PC-9 (cell line): ENCODE results near the gene FAM53A. TPM values are rescaled to one million over a fixed set of nuclear protein-coding genes. Genes with fewer than 3 reads are reported as not detected.

Experiments used
- BruUV-seq: library from RNA; stranded (reverse); fragments of 400-500 nt; replicated peaks from 2 replicates; lab custom pipeline; 2021; lab: Mats Ljungman, UMichigan
- CTCF ChIA-PET: fragments of 300-600 bp; sonication (Branson Sonifier 250); formaldehyde crosslinking; loops from one replicate; lab custom pipeline; 2022; ENCODE audit warnings: antibody characterized with exemption; lab: Charles Lee
- POLR2A ChIA-PET: fragments of 300-600 bp; sonication (Branson Sonifier 250); formaldehyde crosslinking; loops from one replicate; lab custom pipeline; 2022; ENCODE audit warnings: antibody characterized with exemption; ENCODE audit not compliant: unreplicated experiment; lab: Charles Lee
- DNase-seq, 2 experiments: peaks; one replicate each; pipeline versions ENCODE4 v3.0.0 to v3.0.0-alpha.2; 2015 to 2022; ENCODE audit warnings: mixed read lengths in 1 of 2
- H2AFZ ChIP-seq: fragments of 200-600 bp; sonication (generic); 2 replicates; pipeline ENCODE4 v1.8.1; 2017; ENCODE audit warnings: antibody characterized with exemption
- H3F3A ChIP-seq: fragments of 200-600 bp; sonication (generic); 2 replicates; pipeline ENCODE4 v1.8.1; 2017; ENCODE audit warnings: antibody characterized with exemption, mild to moderate bottlenecking, low read depth; ENCODE audit not compliant: insufficient read depth
- H3K27ac ChIP-seq: fragments of 200-600 bp; sonication (generic); 2 replicates; pipeline ENCODE4 v1.6.1; 2016; ENCODE audit warnings: mixed run types
- H3K27me3 ChIP-seq: fragments of 200-600 bp; sonication (generic); 2 replicates; pipeline ENCODE4 v1.6.1; 2016; ENCODE audit warnings: low read depth, mixed run types; ENCODE audit not compliant: insufficient read depth
- H3K36me3 ChIP-seq: fragments of 200-600 bp; sonication (generic); 2 replicates; pipeline ENCODE4 v1.6.1; 2016; ENCODE audit warnings: low read depth, mixed run types
- H3K4me1 ChIP-seq: fragments of 200-600 bp; sonication (generic); replicated peaks from 2 replicates; pipeline ENCODE4 v1.6.1; 2016; ENCODE audit warnings: mixed run types; ENCODE audit not compliant: insufficient read depth
- H3K4me2 ChIP-seq: fragments of 200-600 bp; sonication (generic); 2 replicates; pipeline ENCODE4 v1.6.1; 2017; ENCODE audit warnings: mixed run types
- H3K4me3 ChIP-seq: fragments of 200-600 bp; sonication (generic); 2 replicates; pipeline ENCODE4 v1.6.1; 2016; ENCODE audit warnings: mixed run types
- H3K79me2 ChIP-seq: fragments of 200-600 bp; sonication (generic); 2 replicates; pipeline ENCODE4 v1.6.1; 2017; ENCODE audit warnings: low read depth, mixed run types
- H3K9me2 ChIP-seq: fragments of 200-600 bp; sonication (generic); 2 replicates; pipeline ENCODE4 v1.8.1; 2017; ENCODE audit warnings: mild to moderate bottlenecking; ENCODE audit not compliant: insufficient read depth
- H3K9me3 ChIP-seq: fragments of 200-600 bp; sonication (generic); 2 replicates; pipeline ENCODE4 v1.8.1; 2016; ENCODE audit warnings: low read depth; ENCODE audit not compliant: insufficient read depth
- H4K20me1 ChIP-seq: fragments of 200-600 bp; sonication (generic); 2 replicates; pipeline ENCODE4 v1.8.1; 2017; ENCODE audit not compliant: insufficient read depth
- EZH2 ChIP-seq: fragments of 200-600 bp; sonication (generic); IDR thresholded peaks from 2 replicates; pipeline ENCODE4 v1.8.0; 2017; ENCODE audit warnings: antibody characterized with exemption, low read depth
- intact Hi-C: fragments of 100-400 bp; cut with micrococcal nuclease; formaldehyde crosslinking; loops from one replicate; pipeline ENCODE4 v1.10.0; 2022; ENCODE audit not compliant: unreplicated experiment
- total RNA-seq: library from RNA; stranded (reverse); gene quantifications from 2 replicates; pipeline ENCODE4 v1.2.3, GENCODE V29; 2021
- TF ChIP-seq, protein P1 (sequence below): fragments of 200-600 bp; sonication (generic); conservative IDR thresholded peaks from 2 replicates; pipeline ENCODE4 v1.6.1; 2017; ENCODE audit warnings: mixed run types, antibody characterized with exemption, mild to moderate bottlenecking, moderate library complexity

The FAM53A gene
- total RNA-seq, 1 experiment from 2014 or later = 4.0 TPM

DNA sequence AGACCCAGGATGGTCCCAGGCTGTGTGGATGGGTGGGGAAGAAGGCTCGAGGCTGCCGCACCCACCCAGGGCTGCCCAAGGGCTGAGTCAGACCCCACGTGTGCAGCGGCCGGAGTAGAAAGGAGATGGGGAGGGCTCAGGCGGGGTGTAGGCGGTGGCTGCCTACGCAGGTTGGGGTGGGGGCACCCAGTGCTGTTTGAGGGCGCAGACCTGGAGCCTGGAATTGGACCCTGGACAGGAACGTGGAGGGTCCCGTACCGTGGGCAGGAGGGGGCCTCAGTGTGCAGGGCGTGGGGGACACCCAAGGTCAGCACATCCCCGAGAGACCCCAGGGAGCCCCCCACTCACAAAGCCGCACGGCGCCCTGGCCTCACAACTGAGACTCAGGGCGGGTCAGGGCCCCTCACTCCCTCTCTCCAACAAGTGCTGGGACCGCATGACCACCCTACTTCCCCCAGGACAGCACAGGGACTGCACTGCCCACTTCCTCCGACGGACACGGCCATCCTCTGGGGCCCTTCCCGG is 79.9 kb downstream of the FAM53A start:
- CTCF ChIA-PET = no interaction called here
- peak in 1 of 2 experiments; percentile 50 for DNase-seq
- no TSS peak for BruUV-seq
- no peaks in the 10 kb centered on the region for H3K9me3 ChIP-seq
- no peak overlapping the region for H3K4me3 ChIP-seq
- peak overlapping the region; percentile 6; the same call in 1 of the 2 replicates for H3K4me2 ChIP-seq
- H2AFZ ChIP-seq = no peak overlapping the region
- intact Hi-C loops = loop anchor here (10.0 kb wide), 1 partner anchor 249 kb away; no protein-coding TSS in a partner anchor
- H3K4me1 ChIP-seq = peaks cover 6% of the 10 kb centered on the region; the same call in 1 of the 2 replicates
- H3K27me3 ChIP-seq = peaks cover 38% of the 10 kb centered on the region
- no peak for TF ChIP-seq EZH2
- TF ChIP-seq, protein P1, sequence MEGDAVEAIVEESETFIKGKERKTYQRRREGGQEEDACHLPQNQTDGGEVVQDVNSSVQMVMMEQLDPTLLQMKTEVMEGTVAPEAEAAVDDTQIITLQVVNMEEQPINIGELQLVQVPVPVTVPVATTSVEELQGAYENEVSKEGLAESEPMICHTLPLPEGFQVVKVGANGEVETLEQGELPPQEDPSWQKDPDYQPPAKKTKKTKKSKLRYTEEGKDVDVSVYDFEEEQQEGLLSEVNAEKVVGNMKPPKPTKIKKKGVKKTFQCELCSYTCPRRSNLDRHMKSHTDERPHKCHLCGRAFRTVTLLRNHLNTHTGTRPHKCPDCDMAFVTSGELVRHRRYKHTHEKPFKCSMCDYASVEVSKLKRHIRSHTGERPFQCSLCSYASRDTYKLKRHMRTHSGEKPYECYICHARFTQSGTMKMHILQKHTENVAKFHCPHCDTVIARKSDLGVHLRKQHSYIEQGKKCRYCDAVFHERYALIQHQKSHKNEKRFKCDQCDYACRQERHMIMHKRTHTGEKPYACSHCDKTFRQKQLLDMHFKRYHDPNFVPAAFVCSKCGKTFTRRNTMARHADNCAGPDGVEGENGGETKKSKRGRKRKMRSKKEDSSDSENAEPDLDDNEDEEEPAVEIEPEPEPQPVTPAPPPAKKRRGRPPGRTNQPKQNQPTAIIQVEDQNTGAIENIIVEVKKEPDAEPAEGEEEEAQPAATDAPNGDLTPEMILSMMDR = no peak
- H3K79me2 ChIP-seq = no peaks in the 10 kb centered on the region
- no peaks in the 10 kb centered on the region for H3F3A ChIP-seq
- no peak overlapping the region for H3K27ac ChIP-seq
- POLR2A ChIA-PET = no interaction called here
- no peaks in the 10 kb centered on the region; the same call in 1 of the 2 replicates for H4K20me1 ChIP-seq
- H3K9me2 ChIP-seq = no peaks in the 10 kb centered on the region
- H3K36me3 ChIP-seq = no peaks in the 10 kb centered on the region

GRCh38 chr4:1603413-1604135 is 80.5 kb downstream of the FAM53A start:
- Histone ChIP-seq H3K4me2 (peak overlapping the region; percentile 6; the same call in 1 of the 2 replicates), H3K36me3 (no peaks in the 10 kb centered on the region), H3F3A (no peaks in the 10 kb centered on the region), H3K9me2 (no peaks in the 10 kb centered on the region), H2AFZ (no peak overlapping the region), H3K79me2 (no peaks in the 10 kb centered on the region), H3K27me3 (peaks cover 38% of the 10 kb centered on the region), H3K9me3 (no peaks in the 10 kb centered on the region), H3K4me3 (no peak overlapping the region), H3K27ac (no peak overlapping the region), H4K20me1 (no peaks in the 10 kb centered on the region), H3K4me1 (peaks cover 6% of the 10 kb centered on the region; the same call in 1 of the 2 replicates)
- peak in 1 of 2 experiments; percentile 21 for DNase-seq
- TF ChIP-seq, protein P1 = no peak
- TF ChIP-seq EZH2 = no peak
- intact Hi-C loops = loop anchor here (10.0 kb wide), 1 partner anchor 249 kb away; no protein-coding TSS in a partner anchor
- CTCF ChIA-PET = no interaction called here
- no TSS peak for BruUV-seq
- POLR2A ChIA-PET = no interaction called here

DNA sequence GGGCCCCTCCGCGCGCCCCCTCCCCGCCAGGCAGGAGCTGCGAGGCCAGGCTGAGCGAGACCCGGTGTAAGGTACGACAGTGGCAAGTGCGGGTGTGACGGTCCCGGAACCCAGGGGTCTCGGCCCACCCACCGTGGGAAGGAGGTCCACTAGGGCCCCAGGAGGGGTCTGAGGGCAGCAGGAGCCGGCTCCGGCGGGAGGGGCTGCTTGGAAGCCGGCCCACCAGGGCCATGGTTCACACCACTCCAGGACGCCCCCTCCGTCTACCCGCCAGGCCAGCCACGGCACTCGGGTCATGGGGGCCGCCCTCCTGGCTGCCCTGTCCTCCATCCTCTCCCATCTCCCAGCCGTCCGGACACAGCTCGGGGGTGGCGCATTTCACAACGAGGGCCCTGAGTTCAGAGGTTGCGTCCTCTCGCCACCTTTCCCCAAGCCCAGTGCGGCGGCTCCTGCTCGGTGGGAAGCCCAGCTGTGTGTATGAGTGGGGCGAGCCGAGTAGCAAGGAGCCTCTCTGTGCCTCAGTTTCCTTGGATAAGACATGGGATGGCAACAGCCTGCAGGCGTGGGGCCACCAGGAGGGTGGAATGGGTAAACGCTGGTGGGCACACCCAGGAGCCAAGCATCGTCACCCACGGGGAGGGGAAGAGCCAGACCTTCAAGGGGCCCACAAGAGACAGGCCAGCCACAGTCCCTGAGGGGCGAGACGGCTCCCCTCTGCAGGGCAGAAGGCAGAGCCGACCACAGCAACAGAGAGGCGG is 81.3 kb downstream of the FAM53A start:
- Histone ChIP-seq H4K20me1 (no peaks in the 10 kb centered on the region), H3K4me3 (no peak overlapping the region), H3K4me2 (no peak overlapping the region), H3K9me3 (no peaks in the 10 kb centered on the region), H3K79me2 (no peaks in the 10 kb centered on the region), H3K36me3 (no peaks in the 10 kb centered on the region), H3K4me1 (peaks cover 6% of the 10 kb centered on the region; the same call in 1 of the 2 replicates), H3K27ac (no peak overlapping the region), H2AFZ (no peak overlapping the region), H3F3A (no peaks in the 10 kb centered on the region), H3K9me2 (no peaks in the 10 kb centered on the region), H3K27me3 (peaks cover 38% of the 10 kb centered on the region)
- POLR2A ChIA-PET = no interaction called here
- no peak for DNase-seq
- no TSS peak for BruUV-seq
- intact Hi-C loops = loop anchor here (10.0 kb wide), 1 partner anchor 248 kb away; no protein-coding TSS in a partner anchor
- CTCF ChIA-PET = interaction anchor here (0.6 kb wide), 1 partner anchor 152 kb away, joined by 3 read pairs; no protein-coding TSS in a partner anchor
- TF ChIP-seq, protein P1 = no peak
- no peak for TF ChIP-seq EZH2
